Astrocyte of the cerebellum (primary cell): ENCODE results near the gene ZNF576.

Experiments used
- DNase-seq: peaks from one replicate; pipeline ENCODE4 v3.0.0-alpha.2; 2011; ENCODE audit warnings: low read depth
- H3K4me3 ChIP-seq: 2 replicates; pipeline ENCODE4 v1.5.1; 2011; ENCODE audit warnings: mild to moderate bottlenecking, low read depth, low read length, moderate library complexity
- in situ Hi-C: cut with HindIII; loops from 2 replicates; pipeline ENCODE4 v1.10.0; 2017; ENCODE audit warnings: low sequenced_read_pairs
- TF ChIP-seq, protein P1 (sequence below): IDR thresholded peaks from 2 replicates; pipeline ENCODE4 v1.5.1; 2012; ENCODE audit warnings: low read length, low read depth, moderate library complexity, mild to moderate bottlenecking; ENCODE audit errors: missing control alignments

Gene ZNF576

DNA sequence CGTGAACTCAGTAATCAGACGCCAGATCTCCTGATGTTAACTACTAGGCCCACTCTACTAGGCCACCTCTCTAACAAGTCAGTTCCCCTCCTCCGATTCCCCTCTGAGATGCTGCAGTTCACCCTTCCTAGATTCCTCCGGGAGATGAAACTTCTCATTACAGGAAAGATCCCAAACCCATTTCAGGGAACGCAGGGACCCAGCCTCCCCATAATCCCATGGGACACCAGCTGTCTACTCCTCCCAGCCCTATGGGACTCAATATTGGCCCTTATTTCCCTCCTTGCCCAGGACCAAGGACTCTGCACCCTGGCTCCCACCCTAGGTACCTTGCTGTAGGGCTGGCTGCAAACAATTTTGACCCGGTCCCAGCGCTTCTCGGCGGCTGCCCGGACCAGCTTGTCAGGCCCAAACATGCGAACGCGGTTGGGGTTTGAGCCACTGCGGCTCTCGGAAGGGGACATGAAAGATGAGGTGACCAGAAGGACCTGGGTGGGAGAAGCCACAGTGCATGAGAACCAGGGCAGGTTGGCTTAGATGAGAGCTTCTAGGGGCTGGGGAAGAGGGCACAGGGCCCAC is 42.0 kb upstream of the ZNF576 start:
- no peak for DNase-seq
- in situ Hi-C loops = no loop called here
- H3K4me3 ChIP-seq = no peak overlapping the region
- TF ChIP-seq, protein P1, sequence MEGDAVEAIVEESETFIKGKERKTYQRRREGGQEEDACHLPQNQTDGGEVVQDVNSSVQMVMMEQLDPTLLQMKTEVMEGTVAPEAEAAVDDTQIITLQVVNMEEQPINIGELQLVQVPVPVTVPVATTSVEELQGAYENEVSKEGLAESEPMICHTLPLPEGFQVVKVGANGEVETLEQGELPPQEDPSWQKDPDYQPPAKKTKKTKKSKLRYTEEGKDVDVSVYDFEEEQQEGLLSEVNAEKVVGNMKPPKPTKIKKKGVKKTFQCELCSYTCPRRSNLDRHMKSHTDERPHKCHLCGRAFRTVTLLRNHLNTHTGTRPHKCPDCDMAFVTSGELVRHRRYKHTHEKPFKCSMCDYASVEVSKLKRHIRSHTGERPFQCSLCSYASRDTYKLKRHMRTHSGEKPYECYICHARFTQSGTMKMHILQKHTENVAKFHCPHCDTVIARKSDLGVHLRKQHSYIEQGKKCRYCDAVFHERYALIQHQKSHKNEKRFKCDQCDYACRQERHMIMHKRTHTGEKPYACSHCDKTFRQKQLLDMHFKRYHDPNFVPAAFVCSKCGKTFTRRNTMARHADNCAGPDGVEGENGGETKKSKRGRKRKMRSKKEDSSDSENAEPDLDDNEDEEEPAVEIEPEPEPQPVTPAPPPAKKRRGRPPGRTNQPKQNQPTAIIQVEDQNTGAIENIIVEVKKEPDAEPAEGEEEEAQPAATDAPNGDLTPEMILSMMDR = no peak

- TF ChIP-seq, protein P1 = peak; percentile 95
- in situ Hi-C loops = loop anchor here (5.0 kb wide), 1 partner anchor 42 kb away; the partner anchor contains the start of genes IRGQ and ZNF576
- H3K4me3 ChIP-seq = no peak overlapping the region
- DNase-seq = peak; percentile 63
Observed at GRCh38 chr19:43555185-43555770, 41.1 kb upstream of the ZNF576 start.

- in situ Hi-C loops = no loop called here
- H3K4me3 ChIP-seq = no peak overlapping the region
- TF ChIP-seq, protein P1 = no peak
- no peak for DNase-seq
Observed at GRCh38 chr19:43560687-43561086, 35.7 kb upstream of the ZNF576 start.

DNA sequence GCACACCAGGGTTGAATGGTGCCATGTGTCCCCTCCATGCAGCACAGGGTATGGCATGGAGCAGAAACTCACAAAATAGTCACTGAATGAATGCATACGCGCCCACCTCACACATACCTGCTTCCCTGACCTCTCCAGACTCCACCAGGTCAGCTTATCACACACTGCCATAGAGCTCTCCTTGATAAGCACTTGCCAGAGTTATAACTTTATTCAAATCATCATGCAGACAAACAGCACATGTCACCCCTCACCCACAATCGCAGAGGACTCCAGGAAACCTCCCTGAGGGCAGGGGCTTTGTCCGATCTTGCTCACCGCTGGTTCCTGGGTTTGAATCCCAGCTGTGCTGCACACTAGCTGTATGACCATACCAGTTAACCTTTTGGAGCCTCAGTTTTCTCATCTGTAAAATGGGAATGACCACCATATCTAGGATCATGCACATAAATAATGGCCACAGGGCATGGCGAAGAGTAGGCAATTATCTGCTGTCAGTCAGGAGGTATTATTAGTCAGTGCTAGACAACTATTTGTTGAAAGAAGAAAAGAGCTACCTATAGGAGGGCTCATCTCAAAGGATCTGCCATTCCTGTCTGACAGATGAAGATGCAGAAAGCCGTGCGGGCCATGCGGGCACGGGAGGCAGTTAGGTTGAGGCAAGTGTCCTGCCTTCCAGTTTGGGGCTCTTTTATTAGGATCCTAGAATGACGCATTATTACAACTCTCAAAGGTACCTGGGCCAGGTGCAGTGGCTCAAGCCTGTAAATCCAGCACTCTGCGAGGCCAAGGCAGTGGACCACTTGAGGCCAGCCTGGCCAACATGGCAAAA is 35.0 kb upstream of the ZNF576 start:
- TF ChIP-seq, protein P1 = no peak
- in situ Hi-C loops = no loop called here
- no peak overlapping the region for H3K4me3 ChIP-seq
- DNase-seq = no peak

- in situ Hi-C loops = no loop called here
- no peak overlapping the region for H3K4me3 ChIP-seq
Observed at GRCh38 chr19:43562226-43562697, 34.1 kb upstream of the ZNF576 start.

DNA sequence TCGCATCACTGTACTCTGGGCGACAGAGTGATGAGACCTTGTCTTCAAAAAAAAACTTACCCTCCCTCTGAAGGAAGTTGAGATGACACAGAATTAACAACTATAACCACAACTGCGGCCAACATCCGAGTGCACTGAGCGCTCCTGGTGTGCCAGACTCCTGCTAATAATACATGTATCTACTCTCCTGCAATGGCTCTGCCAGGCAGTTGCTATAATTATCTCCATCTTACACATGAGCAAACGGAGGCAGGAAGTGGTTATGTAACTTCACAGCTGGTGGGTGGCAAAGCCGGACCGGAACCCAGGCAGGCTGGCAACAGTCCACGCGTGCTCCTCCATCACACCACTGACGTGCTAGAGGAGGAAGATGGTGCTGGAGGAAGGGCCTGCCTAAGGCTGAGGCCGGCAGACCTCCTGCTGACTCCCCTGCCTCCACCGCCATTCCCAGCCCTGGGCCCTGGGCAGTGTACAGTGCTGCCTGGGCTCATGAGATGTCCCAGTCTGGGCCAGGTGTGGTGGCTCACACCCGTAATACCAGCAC is 33.6 kb upstream of the ZNF576 start:
- in situ Hi-C loops = no loop called here
- no peak overlapping the region for H3K4me3 ChIP-seq

More at GRCh38 chr19:43562226-43562697, 34.1 kb upstream of the ZNF576 start:
- TF ChIP-seq, protein P1 = no peak
- no peak for DNase-seq

More for the DNA sequence above, 33.6 kb upstream of the ZNF576 start:
- TF ChIP-seq, protein P1 = no peak
- DNase-seq = peak; percentile 77
